Body of pancreas (tissue), 4 donors: Measurements from ENCODE around the gene MXD3.

Experiments used
- CTCF ChIP-seq, 7 experiments: fragments of 450-650 bp in 4 of 7; fragments of 200-600 bp in 3 of 7; sonication (generic) in 3 of 7; IDR thresholded peaks; one replicate each; pipeline ENCODE4 v1.5.1; 2016 to 2019; ENCODE audit warnings: antibody characterized with exemption in 7 of 7
- POLR2A ChIP-seq, 3 donors: fragments of 450-650 bp; IDR thresholded peaks; one replicate each; pipeline ENCODE4 v1.6.1; 2016; ENCODE audit warnings: antibody characterized with exemption in 3 of 3, mild to moderate bottlenecking in 2 of 3

- no peak for TF ChIP-seq CTCF (IDR thresholded peaks at IDR 0.05)
- no peak for TF ChIP-seq POLR2A (IDR thresholded peaks at IDR 0.05)
Measured at GRCh38 chr5:177359860-177360259, 48.2 kb upstream of the MXD3 start.
